Measurements from ENCODE around the gene EPB41.

DNA sequence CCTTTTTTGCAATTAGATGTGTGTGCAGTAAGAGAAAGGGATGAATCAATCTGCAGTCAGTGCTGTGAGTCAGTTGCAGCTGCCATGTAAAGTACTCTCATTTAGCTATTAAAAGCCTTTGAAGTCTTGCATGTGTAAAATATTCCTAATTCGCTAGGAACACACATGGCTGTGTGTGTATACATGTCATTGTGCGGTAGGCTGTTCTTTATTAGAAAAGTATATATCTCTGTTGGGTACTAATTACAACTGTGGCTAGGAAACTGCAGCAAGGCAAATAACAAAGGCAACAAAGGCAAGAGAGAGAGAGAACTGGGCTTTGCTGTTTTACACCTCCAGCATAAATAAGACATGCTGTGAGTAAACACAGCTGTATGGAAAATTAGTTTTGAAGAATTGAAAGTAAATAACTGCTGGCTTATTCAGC lies 41.7 kb downstream of the EPB41 start:
- TF ChIP-seq POLR2AphosphoS5 (IDR thresholded peaks at IDR 0.05; ENCODE audit: insufficient read depth, low read depth, low read length) (no peak), GATA2 (IDR thresholded peaks at IDR 0.05; ENCODE audit: insufficient read depth, insufficient read length, low read depth, low read length) (no peak), POLR2A (IDR thresholded peaks at IDR 0.05; ENCODE audit: low read depth, low read length) (no peak), EZH2 (IDR thresholded peaks at IDR 0.05; ENCODE audit: borderline replicate concordance, low read depth, low read length, severe bottlenecking) (no peak)

Measured in endothelial cell of umbilical vein (primary cell).